Left lung (tissue), 10 donors: Measurements from ENCODE around the gene OLFML3. TPM values are rescaled to one million over a fixed set of nuclear protein-coding genes. Genes with fewer than 3 reads are reported as not detected.
A peak's percentile ranks its signal among the peaks of the same experiment; 100 is the strongest.

Experiments
- ATAC-seq: fragments of 200-7000 bp; cut with Tn5 transposase; one replicate; pipeline ENCODE4 v1.9.1; 2020; ENCODE audit warnings: moderate library complexity
- DNase-seq, 4 donors: peaks; one replicate each; pipeline ENCODE4 v3.0.0-alpha.2; 2013 to 2020
- H3K27ac ChIP-seq, 2 donors: fragments of 200-600 bp; sonication (generic) in 1 of 2; one replicate each; pipeline versions ENCODE4 v1.5.0 to v1.8.0; 2020 to 2021
- H3K27me3 ChIP-seq, 2 donors: fragments of 200-600 bp; sonication (generic) in 1 of 2; one replicate each; pipeline versions ENCODE4 v1.5.0 to v1.8.0; 2020 to 2021
- H3K36me3 ChIP-seq, 2 donors: fragments of 200-600 bp; sonication (generic) in 1 of 2; one replicate each; pipeline versions ENCODE4 v1.5.0 to v1.8.0; 2020 to 2021
- H3K4me1 ChIP-seq, 2 donors: fragments of 200-600 bp; one replicate each; pipeline ENCODE4 v1.8.0; 2021
- H3K4me3 ChIP-seq, 2 donors: fragments of 200-600 bp; sonication (generic) in 1 of 2; one replicate each; pipeline versions ENCODE4 v1.5.0 to v1.8.0; 2020 to 2021; ENCODE audit warnings: mild to moderate bottlenecking in 1 of 2
- H3K9me3 ChIP-seq, 2 donors: fragments of 200-600 bp; sonication (generic) in 1 of 2; one replicate each; pipeline versions ENCODE4 v1.5.0 to v1.8.0; 2020 to 2021
- intact Hi-C, 2 donors: fragments of 100-400 bp; cut with DNase I; formaldehyde crosslinking; loops; one replicate each; pipeline versions ENCODE4 v1.11.2 to v1.14.2; 2022
- polyA plus RNA-seq, 6 donors: library from polyadenylated mRNA; unstranded; fragments of 120-200 nt; gene quantifications; one replicate each; pipeline ENCODE4 v1.2.1, GENCODE V29; 2013; ENCODE audit not compliant: insufficient read length in 6 of 6
- total RNA-seq, 2 donors: library from RNA; stranded (reverse); fragmentation: NEBNext Ultra II Directional; extraction: Animal tissue kit (Norgen Biotek cat#: 25700); gene quantifications; one replicate each; pipeline ENCODE4 v1.2.1, GENCODE V29; 2021
- TF ChIP-seq, protein P1 (sequence below), 2 donors: fragments of 200-600 bp; sonication (generic) in 1 of 2; IDR thresholded peaks; one replicate each; pipeline versions ENCODE4 v1.5.0 to v1.8.0; 2021; ENCODE audit warnings: antibody characterized with exemption in 2 of 2
- donor health status: DM: no; HTN: yes; CAD: no.
- donor health status: DM: no; HTN: no; CAD: no.

OLFML3 gene
- total and polyA plus RNA-seq, 8 donors, result 53.8 to 291 (median 259) TPM

DNA sequence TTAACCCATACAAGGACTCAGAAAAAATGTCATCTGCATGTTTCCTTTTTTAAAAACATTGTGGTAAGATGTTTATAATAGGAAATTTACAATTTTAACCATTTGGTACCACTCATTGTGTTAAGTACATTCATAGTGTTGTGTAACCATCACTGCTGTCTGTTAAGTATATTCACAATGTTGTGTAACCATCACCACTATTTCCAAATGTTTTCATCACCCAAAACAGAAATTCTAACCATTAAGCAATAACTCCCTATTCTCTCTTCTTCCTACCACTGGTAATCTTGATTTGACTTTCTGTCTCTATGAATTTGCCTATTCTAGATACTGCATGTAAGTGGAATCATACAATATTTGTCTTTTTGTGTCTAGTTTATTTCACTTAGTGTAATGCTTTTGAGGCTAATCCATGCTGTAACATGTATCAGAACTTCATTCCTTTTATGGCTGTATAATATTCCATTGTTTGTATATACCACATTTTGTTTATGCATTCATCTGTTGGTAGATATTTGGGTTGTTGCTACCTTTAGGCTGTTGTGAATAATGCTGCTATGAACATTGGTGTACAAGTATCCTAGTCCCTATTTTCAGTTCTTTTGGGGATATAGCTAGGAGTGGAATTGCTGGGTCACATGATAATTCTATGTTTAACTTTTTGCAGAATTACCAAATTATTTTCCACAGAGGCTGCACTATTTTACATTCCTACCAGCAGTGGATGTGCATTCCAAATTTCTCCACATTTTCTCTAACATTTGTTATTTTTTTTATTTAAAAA lies 36.1 kb upstream of the OLFML3 start:
- Histone ChIP-seq H3K27me3 (no peaks in the 10 kb centered on the region), H3K27ac (peak overlapping the region in 1 of 2 donors; percentile 67), H3K36me3 (peaks cover 0 to 23% of the 10 kb centered on the region in 2 donors), H3K4me1 (peaks cover 22 to 81% of the 10 kb centered on the region in 2 donors), H3K4me3 (no peak overlapping the region), H3K9me3 (no peaks in the 10 kb centered on the region)
- ATAC-seq, result no peak
- intact Hi-C loops, result no loop called here
- DNase-seq, result no peak
- TF ChIP-seq, protein P1, sequence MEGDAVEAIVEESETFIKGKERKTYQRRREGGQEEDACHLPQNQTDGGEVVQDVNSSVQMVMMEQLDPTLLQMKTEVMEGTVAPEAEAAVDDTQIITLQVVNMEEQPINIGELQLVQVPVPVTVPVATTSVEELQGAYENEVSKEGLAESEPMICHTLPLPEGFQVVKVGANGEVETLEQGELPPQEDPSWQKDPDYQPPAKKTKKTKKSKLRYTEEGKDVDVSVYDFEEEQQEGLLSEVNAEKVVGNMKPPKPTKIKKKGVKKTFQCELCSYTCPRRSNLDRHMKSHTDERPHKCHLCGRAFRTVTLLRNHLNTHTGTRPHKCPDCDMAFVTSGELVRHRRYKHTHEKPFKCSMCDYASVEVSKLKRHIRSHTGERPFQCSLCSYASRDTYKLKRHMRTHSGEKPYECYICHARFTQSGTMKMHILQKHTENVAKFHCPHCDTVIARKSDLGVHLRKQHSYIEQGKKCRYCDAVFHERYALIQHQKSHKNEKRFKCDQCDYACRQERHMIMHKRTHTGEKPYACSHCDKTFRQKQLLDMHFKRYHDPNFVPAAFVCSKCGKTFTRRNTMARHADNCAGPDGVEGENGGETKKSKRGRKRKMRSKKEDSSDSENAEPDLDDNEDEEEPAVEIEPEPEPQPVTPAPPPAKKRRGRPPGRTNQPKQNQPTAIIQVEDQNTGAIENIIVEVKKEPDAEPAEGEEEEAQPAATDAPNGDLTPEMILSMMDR (IDR thresholded peaks at IDR 0.05), result no peak

DNA sequence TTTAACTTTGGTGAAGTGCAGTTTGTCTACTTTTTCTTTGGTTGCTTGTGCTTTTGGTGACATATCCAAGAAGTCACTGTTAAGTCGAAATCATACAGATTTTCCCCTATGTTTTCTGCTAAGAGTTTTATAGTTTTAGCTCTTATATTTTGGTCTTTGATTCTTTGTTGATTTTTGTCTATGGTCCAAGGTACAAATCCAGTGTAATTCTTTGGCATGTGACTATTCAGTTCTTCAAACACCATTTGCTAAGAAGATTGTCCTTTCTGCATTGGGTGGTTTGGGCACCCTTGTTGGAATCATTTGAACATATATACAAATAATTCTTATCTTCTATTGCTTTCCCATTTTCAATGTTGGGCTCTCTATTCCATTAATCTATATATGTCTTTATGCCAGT lies 33.9 kb upstream of the OLFML3 start:
- Histone ChIP-seq H3K4me3 (no peak overlapping the region), H3K27me3 (no peaks in the 10 kb centered on the region), H3K4me1 (peaks cover 26 to 66% of the 10 kb centered on the region in 2 donors)

DNA sequence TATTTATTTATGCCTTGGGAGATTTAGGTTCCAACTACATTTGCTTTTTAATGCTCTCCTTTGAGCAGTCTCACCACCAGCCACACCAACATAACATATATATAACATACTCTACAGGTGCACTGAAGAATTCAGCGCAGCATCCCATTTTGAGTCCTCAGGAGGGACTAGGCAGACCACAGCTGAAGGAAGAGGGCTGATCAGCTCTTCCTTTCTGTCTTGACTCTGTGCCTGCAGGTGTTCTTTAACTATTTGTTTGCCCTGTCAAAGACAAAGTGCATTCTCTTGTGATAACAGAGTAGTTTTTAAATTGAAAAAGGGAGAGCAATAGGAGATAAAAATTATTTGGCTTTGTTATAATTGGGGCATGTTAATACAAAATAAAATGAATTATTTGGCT lies 33.2 kb upstream of the OLFML3 start:
- TF ChIP-seq, protein P1 (IDR thresholded peaks at IDR 0.05), result no peak
- no peaks in the 10 kb centered on the region for H3K9me3 ChIP-seq
- H3K4me1 ChIP-seq, result peaks cover 26 to 58% of the 10 kb centered on the region in 2 donors
- no peak overlapping the region for H3K4me3 ChIP-seq
- no peak for ATAC-seq
- peaks cover 0 to 13% of the 10 kb centered on the region in 2 donors for H3K36me3 ChIP-seq
- no peaks in the 10 kb centered on the region for H3K27me3 ChIP-seq
- no peak for DNase-seq
- intact Hi-C loops, result no loop called here
- peak overlapping the region in 1 of 2 donors; percentile 54 for H3K27ac ChIP-seq

More for the DNA sequence above, 33.9 kb upstream of the OLFML3 start:
- H3K27ac ChIP-seq, result no peak overlapping the region
- ATAC-seq (no peak), DNase-seq (no peak)
- H3K9me3 ChIP-seq, result no peaks in the 10 kb centered on the region
- peaks cover 0 to 21% of the 10 kb centered on the region in 2 donors for H3K36me3 ChIP-seq
- intact Hi-C loops, result no loop called here
- TF ChIP-seq, protein P1 (IDR thresholded peaks at IDR 0.05), result no peak

DNA sequence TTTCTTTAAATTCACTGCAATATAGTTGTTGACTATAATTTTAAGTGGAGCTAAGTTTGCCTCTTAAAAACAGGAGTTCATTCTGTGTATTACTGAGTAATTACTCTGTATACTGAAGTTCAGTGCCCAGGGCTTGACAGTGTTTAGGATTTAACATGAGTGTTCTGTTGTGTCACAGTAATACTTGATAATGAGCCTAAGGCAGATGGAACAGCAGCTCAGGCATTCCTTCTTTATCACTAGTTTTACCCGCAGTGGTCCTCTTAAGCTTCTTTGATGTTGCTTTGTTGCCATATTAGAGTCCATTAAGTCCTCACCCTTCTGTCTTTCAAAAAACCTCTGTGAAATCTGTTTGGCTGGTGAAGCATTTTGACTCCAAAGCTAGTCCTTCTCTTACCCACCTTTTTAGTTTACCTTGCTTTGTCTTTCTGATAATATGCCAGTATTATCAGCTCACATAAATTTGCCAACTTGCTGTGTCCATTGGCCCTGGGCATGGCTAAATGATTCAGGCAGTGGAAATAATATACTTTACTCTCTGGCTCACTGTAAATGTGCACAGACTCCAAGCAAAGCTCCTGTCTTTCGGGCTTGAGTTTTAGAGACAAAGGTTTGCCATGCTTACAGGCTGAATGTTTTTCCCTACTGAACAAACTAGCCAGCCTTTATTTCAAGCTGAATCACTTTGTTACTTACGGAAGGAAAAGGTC lies 32.4 kb upstream of the OLFML3 start:
- no peaks in the 10 kb centered on the region for H3K27me3 ChIP-seq
- peaks cover 0 to 6% of the 10 kb centered on the region in 2 donors for H3K36me3 ChIP-seq
- intact Hi-C loops, result no loop called here
- H3K4me1 ChIP-seq, result peaks cover 26 to 51% of the 10 kb centered on the region in 2 donors
- ATAC-seq, result peak; percentile 44
- TF ChIP-seq, protein P1 (IDR thresholded peaks at IDR 0.05), result no peak
- peak overlapping the region; percentile 29 to 54 for H3K27ac ChIP-seq
- H3K4me3 ChIP-seq, result no peak overlapping the region
- no peak for DNase-seq
- no peaks in the 10 kb centered on the region for H3K9me3 ChIP-seq
